ENCODE measurements around the gene BAD.
A peak's percentile ranks its signal among the peaks of the same experiment; 100 is the strongest.

BAD gene

GRCh38 chr11:64304032-64304315, 19.5 kb upstream of the BAD start:
- no peak overlapping the region for H2AK5ac ChIP-seq (ENCODE audit: low read length)
- no peak overlapping the region for H3K23ac ChIP-seq (ENCODE audit: low read length)
- no peak overlapping the region for H3K4me3 ChIP-seq (ENCODE audit: low read depth, low read length)
- no peak overlapping the region for H3K4ac ChIP-seq (ENCODE audit: low read depth, low read length)
- H4K12ac ChIP-seq (ENCODE audit: low read depth, low read length): peak overlapping the region; percentile 36
- H4K91ac ChIP-seq (ENCODE audit: low read depth, low read length): no peak overlapping the region
- H3K27ac ChIP-seq (ENCODE audit: low read depth, low read length): no peak overlapping the region
- no peak overlapping the region for H3K18ac ChIP-seq (ENCODE audit: low read length)
- no peak for DNase-seq
- H3K14ac ChIP-seq (ENCODE audit: low read length): no peak overlapping the region
- peak overlapping the region; percentile 90 for H3K4me2 ChIP-seq (ENCODE audit: low read length)
- no CpG with 5 or more reads among the region's 5 CpGs for WGBS (ENCODE audit: extremely low coverage, insufficient coverage, insufficient read length)
- peaks cover 10% of the 10 kb centered on the region for H3K79me2 ChIP-seq (ENCODE audit: control insufficient read depth, insufficient read depth, low read length, poor library complexity)
- peaks cover 15% of the 10 kb centered on the region for H3K27me3 ChIP-seq (ENCODE audit: insufficient read depth, low read length)
- no peak overlapping the region for H2BK120ac ChIP-seq (ENCODE audit: insufficient read depth, low read length, poor library complexity)
- H3K36me3 ChIP-seq (ENCODE audit: control insufficient read depth in 1 of 2, insufficient read depth in 2 of 2, low read length in 2 of 2): peaks cover 2 to 6% of the 10 kb centered on the region in 2 experiments
- no peak overlapping the region for H2AFZ ChIP-seq (ENCODE audit: insufficient read depth, low read length, poor library complexity)
- no peak overlapping the region for H2BK5ac ChIP-seq (ENCODE audit: low read depth, low read length, poor library complexity)
- peaks cover 15% of the 10 kb centered on the region for H3K79me1 ChIP-seq (ENCODE audit: low read length)
- no peak overlapping the region for H3K9ac ChIP-seq (ENCODE audit: low read length)
- H4K8ac ChIP-seq (ENCODE audit: low read depth, low read length): no peak overlapping the region
- peaks cover 19 to 27% of the 10 kb centered on the region in 2 experiments for H3K4me1 ChIP-seq (ENCODE audit: control insufficient read depth in 1 of 2, insufficient read depth in 2 of 2, low read length in 2 of 2)
- H2BK12ac ChIP-seq (ENCODE audit: low read length): no peak overlapping the region
- H3K9me3 ChIP-seq (ENCODE audit: insufficient read depth, low read depth, low read length): peaks cover 2% of the 10 kb centered on the region

- Histone ChIP-seq H3K4me3 (ENCODE audit: low read depth, low read length) (no peak overlapping the region), H3K18ac (ENCODE audit: low read length) (no peak overlapping the region), H3K4ac (ENCODE audit: low read depth, low read length) (no peak overlapping the region), H4K12ac (ENCODE audit: low read depth, low read length) (peak overlapping the region; percentile 36), H2AFZ (ENCODE audit: insufficient read depth, low read length, poor library complexity) (no peak overlapping the region), H3K27me3 (ENCODE audit: insufficient read depth, low read length) (peaks cover 17% of the 10 kb centered on the region), H3K23ac (ENCODE audit: low read length) (no peak overlapping the region), H3K9ac (ENCODE audit: low read length) (no peak overlapping the region), H2BK12ac (ENCODE audit: low read length) (no peak overlapping the region), H3K36me3 (ENCODE audit: control insufficient read depth in 1 of 2, insufficient read depth in 2 of 2, low read length in 2 of 2) (peaks cover 2 to 6% of the 10 kb centered on the region in 2 experiments), H3K27ac (ENCODE audit: low read depth, low read length) (no peak overlapping the region), H3K79me2 (ENCODE audit: control insufficient read depth, insufficient read depth, low read length, poor library complexity) (peaks cover 10% of the 10 kb centered on the region), H4K91ac (ENCODE audit: low read depth, low read length) (no peak overlapping the region), H4K8ac (ENCODE audit: low read depth, low read length) (no peak overlapping the region), H3K14ac (ENCODE audit: low read length) (no peak overlapping the region), H2AK5ac (ENCODE audit: low read length) (no peak overlapping the region), H3K79me1 (ENCODE audit: low read length) (peaks cover 15% of the 10 kb centered on the region), H3K9me3 (ENCODE audit: insufficient read depth, low read depth, low read length) (peaks cover 2% of the 10 kb centered on the region), H2BK120ac (ENCODE audit: insufficient read depth, low read length, poor library complexity) (no peak overlapping the region), H3K4me2 (ENCODE audit: low read length) (no peak overlapping the region), H2BK5ac (ENCODE audit: low read depth, low read length, poor library complexity) (no peak overlapping the region), H3K4me1 (ENCODE audit: control insufficient read depth in 1 of 2, insufficient read depth in 2 of 2, low read length in 2 of 2) (peaks cover 19 to 27% of the 10 kb centered on the region in 2 experiments)
- WGBS (ENCODE audit: extremely low coverage, insufficient coverage, insufficient read length): no CpG with 5 or more reads among the region's 13 CpGs
- no peak for DNase-seq
These were observed 18.9 kb upstream of the BAD start for GRCh38 chr11:64303109-64304031.

GRCh38 chr11:64299847-64300648, 15.6 kb upstream of the BAD start, which contains the start of gene CATSPERZ:
Gene CATSPERZ, plus strand, starts transcription at chr11:64300358. Its CDS starts 53 bp downstream, at chr11:64300411.
- no peak within 1 kb of the TSS for H2BK5ac ChIP-seq (ENCODE audit: low read depth, low read length, poor library complexity)
- no peak within 1 kb of the TSS for H3K4ac ChIP-seq (ENCODE audit: low read depth, low read length)
- H3K4me3 ChIP-seq (ENCODE audit: low read depth, low read length): peak within 1 kb of the TSS; percentile 57
- H3K27me3 ChIP-seq (ENCODE audit: insufficient read depth, low read length): peaks cover 48% of the 10 kb centered on the region
- no CpG with 5 or more reads among the region's 54 CpGs for WGBS (ENCODE audit: extremely low coverage, insufficient coverage, insufficient read length)
- no peak within 1 kb of the TSS for H3K14ac ChIP-seq (ENCODE audit: low read length)
- peaks cover 5% of the 10 kb centered on the region for H3K79me1 ChIP-seq (ENCODE audit: low read length)
- no peak within 1 kb of the TSS for H4K12ac ChIP-seq (ENCODE audit: low read depth, low read length)
- no peak within 1 kb of the TSS for H3K23ac ChIP-seq (ENCODE audit: low read length)
- peaks cover 8% of the 10 kb centered on the region for H3K9me3 ChIP-seq (ENCODE audit: insufficient read depth, low read depth, low read length)
- peak within 1 kb of the TSS; percentile 56 for H3K4me2 ChIP-seq (ENCODE audit: low read length)
- H4K91ac ChIP-seq (ENCODE audit: low read depth, low read length): no peak within 1 kb of the TSS
- H3K36me3 ChIP-seq (ENCODE audit: control insufficient read depth in 1 of 2, insufficient read depth in 2 of 2, low read length in 2 of 2): no peaks in the 10 kb centered on the region
- no peak within 1 kb of the TSS for H3K18ac ChIP-seq (ENCODE audit: low read length)
- H2BK12ac ChIP-seq (ENCODE audit: low read length): no peak within 1 kb of the TSS
- H4K8ac ChIP-seq (ENCODE audit: low read depth, low read length): no peak within 1 kb of the TSS
- peak within 1 kb of the TSS; percentile 0 for H3K9ac ChIP-seq (ENCODE audit: low read length)
- no peaks in the 10 kb centered on the region for H3K79me2 ChIP-seq (ENCODE audit: control insufficient read depth, insufficient read depth, low read length, poor library complexity)
- H3K4me1 ChIP-seq (ENCODE audit: control insufficient read depth in 1 of 2, insufficient read depth in 2 of 2, low read length in 2 of 2): peaks cover 11 to 14% of the 10 kb centered on the region in 2 experiments
- DNase-seq: no peak
- peak within 1 kb of the TSS; percentile 7 for H2AFZ ChIP-seq (ENCODE audit: insufficient read depth, low read length, poor library complexity)
- H2AK5ac ChIP-seq (ENCODE audit: low read length): no peak within 1 kb of the TSS
- H3K27ac ChIP-seq (ENCODE audit: low read depth, low read length): no peak within 1 kb of the TSS
- H2BK120ac ChIP-seq (ENCODE audit: insufficient read depth, low read length, poor library complexity): no peak within 1 kb of the TSS

GRCh38 chr11:64298966-64299846, 14.7 kb upstream of the BAD start:
- peaks cover 11 to 14% of the 10 kb centered on the region in 2 experiments for H3K4me1 ChIP-seq (ENCODE audit: control insufficient read depth in 1 of 2, insufficient read depth in 2 of 2, low read length in 2 of 2)
- WGBS (ENCODE audit: extremely low coverage, insufficient coverage, insufficient read length): no CpG with 5 or more reads among the region's 60 CpGs
- no peak overlapping the region for H4K8ac ChIP-seq (ENCODE audit: low read depth, low read length)
- H3K9ac ChIP-seq (ENCODE audit: low read length): no peak overlapping the region
- peak overlapping the region; percentile 10 for H3K4me2 ChIP-seq (ENCODE audit: low read length)
- DNase-seq: no peak
- no peak overlapping the region for H2BK12ac ChIP-seq (ENCODE audit: low read length)
- no peak overlapping the region for H2BK5ac ChIP-seq (ENCODE audit: low read depth, low read length, poor library complexity)
- no peak overlapping the region for H3K14ac ChIP-seq (ENCODE audit: low read length)
- H3K4ac ChIP-seq (ENCODE audit: low read depth, low read length): no peak overlapping the region
- no peak overlapping the region for H3K18ac ChIP-seq (ENCODE audit: low read length)
- H3K79me2 ChIP-seq (ENCODE audit: control insufficient read depth, insufficient read depth, low read length, poor library complexity): no peaks in the 10 kb centered on the region
- H3K79me1 ChIP-seq (ENCODE audit: low read length): no peaks in the 10 kb centered on the region
- no peak overlapping the region for H3K4me3 ChIP-seq (ENCODE audit: low read depth, low read length)
- no peak overlapping the region for H4K91ac ChIP-seq (ENCODE audit: low read depth, low read length)
- H2BK120ac ChIP-seq (ENCODE audit: insufficient read depth, low read length, poor library complexity): no peak overlapping the region
- no peak overlapping the region for H3K23ac ChIP-seq (ENCODE audit: low read length)
- no peak overlapping the region for H2AK5ac ChIP-seq (ENCODE audit: low read length)
- H3K36me3 ChIP-seq (ENCODE audit: control insufficient read depth in 1 of 2, insufficient read depth in 2 of 2, low read length in 2 of 2): no peaks in the 10 kb centered on the region
- H3K9me3 ChIP-seq (ENCODE audit: insufficient read depth, low read depth, low read length): peaks cover 8% of the 10 kb centered on the region
- no peak overlapping the region for H2AFZ ChIP-seq (ENCODE audit: insufficient read depth, low read length, poor library complexity)
- no peak overlapping the region for H4K12ac ChIP-seq (ENCODE audit: low read depth, low read length)
- H3K27ac ChIP-seq (ENCODE audit: low read depth, low read length): no peak overlapping the region
- H3K27me3 ChIP-seq (ENCODE audit: insufficient read depth, low read length): peaks cover 54% of the 10 kb centered on the region

Measured in trophoblast cell (in vitro differentiated cells and primary cell).